ENCODE data around the gene MB.

DNA sequence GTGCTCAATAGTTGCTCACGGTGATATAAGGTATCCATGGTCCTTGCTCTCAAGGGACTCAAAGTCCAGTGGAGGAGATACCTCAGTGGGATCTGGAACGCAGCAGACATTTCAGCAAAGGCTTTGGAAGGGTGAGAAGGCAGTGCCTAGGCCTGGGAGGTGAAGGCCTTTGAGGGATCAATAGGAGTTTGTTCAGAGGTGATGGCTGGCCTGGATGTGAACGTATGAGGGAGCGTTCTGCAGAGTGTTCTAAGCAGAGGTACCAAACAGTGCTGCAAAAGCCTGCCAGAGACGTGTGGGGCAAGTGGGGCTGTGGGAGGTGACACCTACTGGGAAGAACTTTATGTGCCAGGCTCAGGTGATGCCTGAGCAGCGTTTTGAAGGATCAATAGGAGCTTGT, 7.4 kb upstream of the MB start:
- TF ChIP-seq, protein P1, sequence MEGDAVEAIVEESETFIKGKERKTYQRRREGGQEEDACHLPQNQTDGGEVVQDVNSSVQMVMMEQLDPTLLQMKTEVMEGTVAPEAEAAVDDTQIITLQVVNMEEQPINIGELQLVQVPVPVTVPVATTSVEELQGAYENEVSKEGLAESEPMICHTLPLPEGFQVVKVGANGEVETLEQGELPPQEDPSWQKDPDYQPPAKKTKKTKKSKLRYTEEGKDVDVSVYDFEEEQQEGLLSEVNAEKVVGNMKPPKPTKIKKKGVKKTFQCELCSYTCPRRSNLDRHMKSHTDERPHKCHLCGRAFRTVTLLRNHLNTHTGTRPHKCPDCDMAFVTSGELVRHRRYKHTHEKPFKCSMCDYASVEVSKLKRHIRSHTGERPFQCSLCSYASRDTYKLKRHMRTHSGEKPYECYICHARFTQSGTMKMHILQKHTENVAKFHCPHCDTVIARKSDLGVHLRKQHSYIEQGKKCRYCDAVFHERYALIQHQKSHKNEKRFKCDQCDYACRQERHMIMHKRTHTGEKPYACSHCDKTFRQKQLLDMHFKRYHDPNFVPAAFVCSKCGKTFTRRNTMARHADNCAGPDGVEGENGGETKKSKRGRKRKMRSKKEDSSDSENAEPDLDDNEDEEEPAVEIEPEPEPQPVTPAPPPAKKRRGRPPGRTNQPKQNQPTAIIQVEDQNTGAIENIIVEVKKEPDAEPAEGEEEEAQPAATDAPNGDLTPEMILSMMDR (IDR thresholded peaks at IDR 0.05): no peak
- TF ChIP-seq POLR2A (IDR thresholded peaks at IDR 0.05): no peak

Data from testis (tissue), 2 donors.